Activated CD8-positive, alpha-beta T cell treated with anti-CD3 and anti-CD28 coated beads, Interleukin-2, amount 10 ng/mL, durations not matched to agents 7 days and 5 days (primary cell): Measurements from ENCODE around the gene TNRC6C. TPM values are rescaled to one million over a fixed set of nuclear protein-coding genes. Genes with fewer than 3 reads are reported as not detected.
A peak's percentile ranks its signal among the peaks of the same experiment; 100 is the strongest.
"Not testable (repeated sequence)": the region's sequence is repeated elsewhere in the genome, so short reads cannot be mapped to it uniquely, and the experiment has no call there.

Source experiments
- ATAC-seq: fragments of 150-1000 bp; cut with Tn5 transposase; one replicate; pipeline ENCODE4 v1.10.0; 2021; ENCODE audit warnings: moderate library complexity
- CTCF ChIA-PET: fragments of 350-600 bp; sonication (Branson Sonifier 250); formaldehyde crosslinking; loops from one replicate; lab custom pipeline; 2021; ENCODE audit warnings: antibody characterized with exemption; lab: Charles Lee
- POLR2A ChIA-PET: fragments of 350-600 bp; sonication (Branson Sonifier 250); formaldehyde crosslinking; loops from one replicate; lab custom pipeline; 2021; ENCODE audit warnings: antibody characterized with exemption; lab: Charles Lee
- DNase-seq: peaks from one replicate; pipeline ENCODE4 v3.0.0-alpha.2; 2020
- H3K27ac Mint-ChIP-seq: one replicate; pipeline ENCODE4 v1.8.0; 2021; ENCODE audit warnings: mild to moderate bottlenecking, mixed read lengths
- H3K27me3 Mint-ChIP-seq: one replicate; pipeline ENCODE4 v1.8.0; 2021; ENCODE audit warnings: low read depth, mixed read lengths
- H3K36me3 Mint-ChIP-seq: one replicate; pipeline ENCODE4 v1.8.0; 2021; ENCODE audit warnings: low read depth, mixed read lengths
- H3K4me1 Mint-ChIP-seq: one replicate; pipeline ENCODE4 v1.8.0; 2021; ENCODE audit warnings: low read depth, mixed read lengths
- H3K4me3 Mint-ChIP-seq: one replicate; pipeline ENCODE4 v1.8.0; 2021; ENCODE audit warnings: mild to moderate bottlenecking, mixed read lengths
- H3K9me3 Mint-ChIP-seq: one replicate; pipeline ENCODE4 v1.8.0; 2022; ENCODE audit warnings: mixed read lengths; ENCODE audit not compliant: insufficient read depth
- total RNA-seq, 2 experiments: library from RNA; stranded (reverse); gene quantifications; one replicate each; pipeline ENCODE4 v1.2.3, GENCODE V29; 2021

The TNRC6C gene
- total RNA-seq, 2 experiments from 2014 or later = 33.3 to 36.2 TPM

GRCh38 chr17:77957235-77957856, 1.2 kb upstream of the TNRC6C start:
- Mint-ChIP-seq H3K9me3 (no peaks in the 10 kb centered on the region), H3K4me3 (peak overlapping the region; percentile 88), H3K27ac (peak overlapping the region; percentile 85), H3K4me1 (peaks cover 40% of the 10 kb centered on the region), H3K27me3 (peaks cover 38% of the 10 kb centered on the region), H3K36me3 (peaks cover 4% of the 10 kb centered on the region)
- ChIA-PET CTCF (interaction anchor here (0.9 to 2.3 kb wide), 9 partner anchors 13 to 312 kb away, joined by 3 to 18 read pairs (median 7); no protein-coding TSS in a partner anchor), POLR2A (interaction anchor here (0.6 to 2.5 kb wide), 19 partner anchors 9 to 538 kb away, joined by 3 to 34 read pairs (median 7); no protein-coding TSS in a partner anchor)
- DNase-seq (peak; percentile 23), ATAC-seq (no peak)

GRCh38 chr17:77958716-77959125, 218 bp downstream of the TNRC6C start:
- peaks cover 24% of the 10 kb centered on the region for H3K27me3 Mint-ChIP-seq
- peaks cover 42% of the 10 kb centered on the region for H3K4me1 Mint-ChIP-seq
- H3K4me3 Mint-ChIP-seq = peak overlapping the region; percentile 64
- ATAC-seq (no peak), DNase-seq (no peak)
- POLR2A ChIA-PET = interaction anchor here (0.6 to 2.5 kb wide), 58 partner anchors 10 to 1006 kb away, joined by 3 to 34 read pairs (median 5); partner anchors contain the start of gene BIRC5
- no peaks in the 10 kb centered on the region for H3K9me3 Mint-ChIP-seq
- H3K36me3 Mint-ChIP-seq = peaks cover 7% of the 10 kb centered on the region
- no peak overlapping the region for H3K27ac Mint-ChIP-seq
- CTCF ChIA-PET = interaction anchor here (0.7 to 2.3 kb wide), 14 partner anchors 11 to 469 kb away, joined by 3 to 18 read pairs (median 4); no protein-coding TSS in a partner anchor

- no peaks in the 10 kb centered on the region for H3K9me3 Mint-ChIP-seq
- peaks cover 8% of the 10 kb centered on the region for H3K36me3 Mint-ChIP-seq
- CTCF ChIA-PET = interaction anchor here (0.8 to 2.3 kb wide), 6 partner anchors 12 to 122 kb away, joined by 3 to 8 read pairs (median 4); no protein-coding TSS in a partner anchor
- H3K4me3 Mint-ChIP-seq = peak overlapping the region; percentile 92
- POLR2A ChIA-PET = interaction anchor here (0.9 to 2.4 kb wide), 7 partner anchors 32 to 349 kb away, joined by 3 to 34 read pairs (median 7); no protein-coding TSS in a partner anchor
- H3K27ac Mint-ChIP-seq = peak overlapping the region; percentile 79
- H3K4me1 Mint-ChIP-seq = peaks cover 48% of the 10 kb centered on the region
- peak; percentile 58 for DNase-seq
- peak; percentile 0 for ATAC-seq
- peaks cover 22% of the 10 kb centered on the region for H3K27me3 Mint-ChIP-seq
Observed at GRCh38 chr17:77959126-77959925, 823 bp downstream of the TNRC6C start.

DNA sequence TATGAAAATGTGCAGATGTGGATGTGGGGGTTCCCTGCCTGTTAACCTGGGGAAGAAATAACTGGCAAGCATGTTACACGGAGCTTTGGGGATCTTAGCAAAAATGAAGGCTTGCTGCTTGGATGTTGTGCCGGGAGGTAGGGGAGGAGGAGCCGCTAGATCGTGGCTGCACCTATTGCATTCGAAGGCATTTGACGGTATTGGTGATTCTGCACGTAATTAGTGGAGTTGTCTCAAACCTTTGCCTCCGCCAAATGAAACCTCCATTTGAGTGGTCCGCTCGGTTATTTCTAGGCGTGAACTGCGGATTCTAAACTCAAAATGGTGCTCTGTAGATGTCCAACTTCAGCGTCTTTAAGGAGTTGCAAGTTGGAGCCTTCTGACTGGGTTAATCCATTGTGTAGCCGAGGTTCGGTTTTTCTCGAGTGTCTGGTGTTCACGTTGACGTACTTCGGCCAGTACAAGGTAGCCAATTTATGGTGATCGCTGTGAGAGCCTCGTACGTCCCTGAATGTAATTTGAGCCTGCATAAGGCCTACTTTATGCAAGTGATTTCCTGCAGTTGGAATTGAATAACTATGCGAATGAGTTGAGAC, 1.5 kb downstream of the TNRC6C start:
- H3K4me1 Mint-ChIP-seq = peaks cover 53% of the 10 kb centered on the region
- peak overlapping the region; percentile 92 for H3K4me3 Mint-ChIP-seq
- H3K9me3 Mint-ChIP-seq = no peaks in the 10 kb centered on the region

DNA sequence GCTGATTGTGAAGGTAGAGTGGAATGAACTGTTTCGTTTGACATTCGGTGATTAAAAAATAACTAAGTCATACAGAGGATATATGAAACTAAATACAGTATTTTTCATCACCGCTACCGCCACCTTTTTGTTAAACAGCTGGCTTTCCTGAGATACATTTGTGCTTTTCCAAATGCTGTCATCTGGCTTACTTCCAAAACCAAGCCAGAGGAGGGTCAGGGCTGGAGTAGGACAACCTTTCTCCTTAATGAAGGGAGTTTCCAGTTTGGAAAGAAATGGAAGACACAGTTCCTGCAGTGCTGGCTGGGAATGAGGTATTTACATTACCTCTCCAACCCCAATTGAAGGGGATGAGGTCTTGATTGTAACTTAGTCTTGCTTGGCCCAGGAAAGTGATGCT, 3.2 kb downstream of the TNRC6C start:
- no peaks in the 10 kb centered on the region for H3K9me3 Mint-ChIP-seq
- peaks cover 61% of the 10 kb centered on the region for H3K4me1 Mint-ChIP-seq
- DNase-seq (no peak), ATAC-seq (no peak)
- ChIA-PET CTCF (interaction anchor here (1.3 to 3.2 kb wide), 2 partner anchors 52 to 190 kb away, joined by 3 to 20 read pairs; no protein-coding TSS in a partner anchor), POLR2A (no interaction called here)
- peaks cover 9% of the 10 kb centered on the region for H3K36me3 Mint-ChIP-seq
- H3K27me3 Mint-ChIP-seq = peaks cover 3% of the 10 kb centered on the region
- H3K4me3 Mint-ChIP-seq = no peak overlapping the region
- no peak overlapping the region for H3K27ac Mint-ChIP-seq

More for the DNA sequence above, 1.5 kb downstream of the TNRC6C start:
- Mint-ChIP-seq H3K27me3 (peaks cover 17% of the 10 kb centered on the region), H3K36me3 (peaks cover 9% of the 10 kb centered on the region), H3K27ac (peak overlapping the region; percentile 79)
- ChIA-PET POLR2A (interaction anchor here (0.9 kb wide), 1 partner anchor 350 kb away, joined by 3 read pairs; no protein-coding TSS in a partner anchor), CTCF (interaction anchor here (0.8 to 1.9 kb wide), 4 partner anchors 28 to 123 kb away, joined by 3 to 4 read pairs (median 3); no protein-coding TSS in a partner anchor)
- DNase-seq = peak; percentile 63
- no peak for ATAC-seq

DNA sequence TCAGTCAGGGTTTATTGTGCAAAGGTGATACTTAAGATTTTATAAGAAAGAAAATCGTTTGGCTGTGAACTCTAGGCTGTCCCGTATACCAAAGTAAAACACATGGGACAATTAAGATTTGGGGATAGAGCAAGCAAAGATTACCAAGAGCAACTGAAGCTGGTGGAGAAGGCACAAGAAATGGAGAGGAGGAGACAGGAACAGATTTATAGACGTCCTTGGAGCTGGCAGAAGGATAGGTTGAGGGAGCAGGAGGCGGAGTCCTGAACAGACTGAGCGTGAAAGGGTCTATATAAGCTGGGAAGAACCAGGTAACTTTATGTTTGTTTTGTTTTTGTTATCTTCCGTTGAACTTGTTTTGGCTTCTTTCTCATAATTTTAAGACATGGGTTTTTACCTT, 3.8 kb downstream of the TNRC6C start:
- CTCF ChIA-PET = interaction anchor here (1.1 to 3.2 kb wide), 4 partner anchors 51 to 419 kb away, joined by 3 to 20 read pairs (median 5); no protein-coding TSS in a partner anchor
- Mint-ChIP-seq H3K27ac (no peak overlapping the region), H3K4me3 (no peak overlapping the region), H3K36me3 (peaks cover 9% of the 10 kb centered on the region), H3K27me3 (no peaks in the 10 kb centered on the region), H3K9me3 (no peaks in the 10 kb centered on the region), H3K4me1 (peaks cover 55% of the 10 kb centered on the region)
- ATAC-seq = no peak
- POLR2A ChIA-PET = no interaction called here
- no peak for DNase-seq

GRCh38 chr17:77963441-77963840, 4.9 kb downstream of the TNRC6C start:
- Mint-ChIP-seq H3K27ac (no peak overlapping the region), H3K4me1 (peaks cover 52% of the 10 kb centered on the region), H3K9me3 (no peaks in the 10 kb centered on the region), H3K4me3 (no peak overlapping the region), H3K27me3 (no peaks in the 10 kb centered on the region), H3K36me3 (peaks cover 9% of the 10 kb centered on the region)
- ChIA-PET POLR2A (no interaction called here), CTCF (interaction anchor here (0.9 to 3.2 kb wide), 4 partner anchors 9 to 421 kb away, joined by 3 to 20 read pairs (median 5); no protein-coding TSS in a partner anchor)
- ATAC-seq = peak; percentile 8
- DNase-seq = peak; percentile 45

- Mint-ChIP-seq H3K27ac (no peak overlapping the region), H3K27me3 (no peaks in the 10 kb centered on the region), H3K4me1 (peaks cover 47% of the 10 kb centered on the region), H3K9me3 (no peaks in the 10 kb centered on the region), H3K36me3 (peaks cover 7% of the 10 kb centered on the region), H3K4me3 (no peak overlapping the region)
- CTCF ChIA-PET = interaction anchor here (1.1 kb wide), 1 partner anchor 10 kb away, joined by 3 read pairs; no protein-coding TSS in a partner anchor
- no peak for DNase-seq
- ATAC-seq = no peak
- POLR2A ChIA-PET = no interaction called here
Observed at GRCh38 chr17:77965352-77965751, 6.8 kb downstream of the TNRC6C start.

DNA sequence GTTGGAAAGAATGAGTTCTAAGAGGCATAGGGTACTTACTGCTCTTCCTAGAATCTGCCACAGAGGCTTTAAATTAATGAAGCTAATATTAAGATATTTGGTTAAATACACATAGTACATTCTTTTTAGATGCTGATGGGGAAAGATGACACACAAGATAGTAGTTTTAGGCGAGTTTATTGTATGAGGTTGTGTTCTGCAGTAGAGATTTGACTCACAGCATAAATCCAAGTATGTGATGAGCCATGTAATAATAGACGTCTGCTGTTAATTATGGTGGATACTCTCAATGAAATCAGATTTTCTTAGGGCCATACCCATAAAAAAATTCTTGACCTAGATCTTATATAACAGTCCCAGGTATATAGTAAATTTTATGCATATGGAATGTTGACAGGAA, 8.0 kb downstream of the TNRC6C start:
- Mint-ChIP-seq H3K27ac (no peak overlapping the region), H3K4me3 (no peak overlapping the region), H3K27me3 (no peaks in the 10 kb centered on the region), H3K4me1 (peaks cover 40% of the 10 kb centered on the region), H3K9me3 (no peaks in the 10 kb centered on the region), H3K36me3 (peaks cover 6% of the 10 kb centered on the region)
- POLR2A ChIA-PET = no interaction called here
- CTCF ChIA-PET = interaction anchor here (1.1 kb wide), 1 partner anchor 11 kb away, joined by 3 read pairs; no protein-coding TSS in a partner anchor
- ATAC-seq (no peak), DNase-seq (no peak)

DNA sequence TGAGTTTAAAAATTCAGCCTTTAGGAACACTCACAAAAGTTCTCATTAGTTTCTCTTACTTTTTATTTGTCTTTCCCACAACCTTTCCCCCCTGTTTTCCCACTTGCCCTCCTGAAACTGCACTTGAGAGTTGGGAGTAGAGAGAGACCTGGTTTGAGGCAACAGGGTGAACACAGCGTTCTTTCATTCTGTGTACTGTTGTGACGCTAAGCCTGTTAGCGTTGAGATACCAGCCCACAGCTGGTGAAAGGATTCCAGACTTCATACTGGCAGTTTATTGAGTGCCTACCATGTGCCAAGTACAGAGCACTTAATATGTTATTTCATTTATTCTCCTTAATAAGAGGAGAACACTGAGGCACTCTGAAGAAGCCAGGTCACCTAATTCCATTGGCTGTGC, 10.3 kb downstream of the TNRC6C start:
- Mint-ChIP-seq H3K27me3 (no peaks in the 10 kb centered on the region), H3K27ac (no peak overlapping the region), H3K36me3 (peaks cover 3% of the 10 kb centered on the region), H3K4me3 (no peak overlapping the region), H3K9me3 (no peaks in the 10 kb centered on the region), H3K4me1 (peaks cover 23% of the 10 kb centered on the region)
- ATAC-seq (no peak), DNase-seq (no peak)
- ChIA-PET CTCF (no interaction called here), POLR2A (interaction anchor here (0.9 kb wide), 1 partner anchor 11 kb away, joined by 4 read pairs; the partner anchor contains the start of gene TNRC6C)

DNA sequence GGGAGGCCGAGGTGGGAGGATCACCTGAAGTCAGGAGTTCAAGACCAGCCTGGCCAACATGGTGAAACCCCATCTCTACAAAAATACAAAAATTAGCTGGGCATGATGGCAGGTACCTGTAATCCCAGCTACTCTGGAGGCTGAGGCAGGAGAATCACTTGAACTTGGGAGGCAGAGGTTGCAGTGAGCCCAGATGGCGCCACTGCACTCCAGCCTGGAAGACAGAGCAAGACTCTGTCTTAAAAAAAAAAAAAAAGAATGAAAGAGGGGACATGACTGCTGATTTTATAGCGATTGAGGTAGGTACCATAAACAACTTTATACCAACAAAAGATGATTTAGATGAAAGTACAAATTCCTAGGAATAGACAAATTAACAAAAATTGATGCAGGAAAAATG, 13.8 kb downstream of the TNRC6C start:
- not testable (repeated sequence) for H3K4me1 Mint-ChIP-seq, DNase-seq, H3K4me3 Mint-ChIP-seq, H3K27ac Mint-ChIP-seq, H3K36me3 Mint-ChIP-seq, H3K27me3 Mint-ChIP-seq, H3K9me3 Mint-ChIP-seq, ATAC-seq
- ChIA-PET CTCF (interaction anchor here (0.9 to 2.6 kb wide), 5 partner anchors 9 to 44 kb away, joined by 3 to 9 read pairs (median 3); partner anchors contain the start of gene TNRC6C), POLR2A (interaction anchor here (0.7 kb wide), 1 partner anchor 446 kb away, joined by 4 read pairs; no protein-coding TSS in a partner anchor)
